ENCODE results near the gene USP30.
"Not testable (repeated sequence)": the region's sequence is repeated elsewhere in the genome, so short reads cannot be mapped to it uniquely, and the experiment has no call there.

The USP30 gene

DNA sequence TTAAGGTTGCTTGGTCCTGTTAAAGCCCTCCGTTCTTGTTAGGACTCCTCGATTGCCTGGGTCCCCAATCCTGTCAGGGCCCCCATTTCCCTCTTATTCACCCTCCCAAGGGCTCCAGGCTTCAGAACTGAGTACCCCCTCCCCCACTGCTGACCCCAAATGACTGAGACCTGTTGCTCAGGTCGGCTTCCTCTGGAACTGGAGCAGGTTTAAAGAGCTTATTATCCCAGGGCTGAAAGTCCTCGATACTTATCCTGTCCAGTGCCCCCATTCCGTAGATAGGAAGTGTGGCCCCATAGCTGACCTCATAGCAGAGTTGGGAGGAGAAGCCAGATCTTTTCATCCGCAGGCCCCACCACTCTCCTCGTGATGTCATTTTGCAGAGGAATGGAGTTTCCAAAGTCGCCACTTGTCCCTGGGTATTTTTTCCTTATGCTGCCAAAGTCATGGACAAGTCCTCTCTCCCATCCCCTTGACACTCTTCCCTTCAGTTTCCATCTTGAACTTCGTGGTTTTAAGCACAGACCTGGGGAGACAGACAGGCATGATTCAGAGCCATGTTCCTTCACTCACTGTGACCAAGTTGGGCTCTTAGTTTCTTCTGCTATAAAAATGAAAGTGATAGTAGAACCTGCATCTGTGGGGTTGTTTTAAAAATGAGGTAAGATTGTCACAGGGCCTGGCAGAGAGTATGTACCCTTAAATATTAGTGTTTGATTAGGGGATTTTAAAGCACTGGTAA is 1.2 kb downstream of the USP30 start:
- no peak for DNase-seq

DNA sequence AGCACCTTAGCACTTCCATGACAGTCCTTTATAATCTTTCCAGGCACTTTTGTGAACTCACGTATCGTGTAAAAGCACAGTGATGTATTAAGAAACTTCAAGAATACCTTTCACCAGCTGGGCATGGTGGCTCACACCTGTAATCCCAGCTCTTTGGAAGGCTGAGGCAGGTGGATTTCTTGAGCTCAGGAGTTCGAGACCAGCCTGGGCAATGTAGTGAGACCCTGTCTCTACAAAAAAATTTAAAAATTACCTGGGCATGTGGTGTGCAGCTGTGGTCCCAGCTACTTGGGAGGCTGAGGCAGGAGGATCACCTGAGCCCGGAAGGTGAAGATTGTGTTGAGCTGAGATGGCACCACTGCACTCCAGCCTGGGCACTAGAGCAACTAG is 1.7 kb downstream of the USP30 start:
- DNase-seq: not testable (repeated sequence)

DNA sequence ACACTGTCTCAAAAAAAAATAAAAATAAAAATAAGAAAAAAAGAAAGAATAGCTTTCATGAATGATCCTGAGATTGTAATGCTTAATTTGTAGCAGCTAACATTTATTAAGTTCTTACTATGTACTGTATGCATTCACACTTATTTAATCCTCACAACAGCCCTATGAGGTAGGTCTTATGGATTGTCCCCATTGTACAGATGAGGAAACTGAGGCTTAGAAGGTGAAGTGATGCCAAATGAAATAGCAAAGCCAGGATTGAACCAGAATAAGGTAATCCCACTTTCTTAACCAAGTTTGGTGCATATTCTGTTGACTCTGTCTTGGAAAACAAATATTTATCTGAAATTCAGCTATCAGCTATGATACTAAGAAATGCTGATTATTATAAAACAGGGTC is 2.1 kb downstream of the USP30 start:
- DNase-seq: no peak

DNA sequence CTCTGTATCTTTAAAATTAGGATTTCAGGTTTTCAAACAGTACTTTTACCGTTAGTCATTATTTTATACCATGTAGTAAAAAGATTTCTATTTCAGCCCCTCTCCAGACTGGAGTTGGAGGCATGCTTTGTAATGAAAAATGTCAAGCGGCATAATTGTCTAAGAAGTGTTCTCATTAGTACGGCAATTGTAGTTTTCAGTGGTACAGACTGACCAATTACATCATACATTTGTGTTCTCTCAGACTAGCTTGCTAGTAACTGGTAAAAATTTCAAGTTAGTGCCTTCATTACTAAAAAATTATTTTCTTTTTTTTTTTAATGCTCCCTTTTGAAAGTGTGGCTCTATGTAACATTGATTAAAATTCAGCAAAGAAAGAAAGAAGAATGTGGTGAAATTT is 4.5 kb downstream of the USP30 start:
- no peak for DNase-seq

DNA sequence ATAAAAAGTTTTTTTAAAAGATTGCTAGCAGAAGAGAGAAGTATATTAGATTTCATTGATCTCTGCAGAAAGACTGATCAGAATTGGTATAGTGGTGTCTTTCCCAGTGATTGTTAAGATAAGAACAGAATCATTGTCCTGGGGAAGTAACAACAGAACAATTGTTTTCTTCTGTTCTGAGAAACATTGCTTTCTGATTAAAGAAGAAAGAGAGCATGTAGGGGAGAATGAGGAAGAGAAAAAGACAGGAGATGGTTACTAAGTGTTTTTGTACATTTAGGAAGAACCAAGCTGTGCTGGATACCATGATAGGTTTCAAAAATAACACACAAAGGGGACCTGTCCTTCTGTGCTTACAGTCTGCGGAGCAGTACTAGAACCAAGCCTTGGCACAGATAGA is 5.0 kb downstream of the USP30 start:
- DNase-seq: no peak

DNA sequence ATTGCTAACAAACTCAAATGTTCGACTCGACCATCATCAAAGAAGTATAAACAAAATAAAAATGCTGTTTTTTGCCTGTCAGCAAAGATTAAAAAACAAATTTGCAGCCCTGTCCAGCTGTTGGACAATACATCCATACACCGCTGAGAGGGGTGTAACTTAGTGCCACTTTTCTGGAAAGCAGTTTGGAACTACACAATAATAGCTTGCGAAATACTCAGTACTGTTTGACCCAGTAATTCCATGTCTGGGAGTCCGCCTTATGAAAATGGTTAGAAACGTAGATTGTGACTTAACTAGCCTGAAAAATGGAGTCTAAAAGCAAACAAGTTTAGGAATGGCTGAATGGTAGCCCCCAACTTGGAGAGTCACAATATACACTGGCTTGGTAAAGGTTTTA is 6.4 kb downstream of the USP30 start:
- DNase-seq: no peak

DNA sequence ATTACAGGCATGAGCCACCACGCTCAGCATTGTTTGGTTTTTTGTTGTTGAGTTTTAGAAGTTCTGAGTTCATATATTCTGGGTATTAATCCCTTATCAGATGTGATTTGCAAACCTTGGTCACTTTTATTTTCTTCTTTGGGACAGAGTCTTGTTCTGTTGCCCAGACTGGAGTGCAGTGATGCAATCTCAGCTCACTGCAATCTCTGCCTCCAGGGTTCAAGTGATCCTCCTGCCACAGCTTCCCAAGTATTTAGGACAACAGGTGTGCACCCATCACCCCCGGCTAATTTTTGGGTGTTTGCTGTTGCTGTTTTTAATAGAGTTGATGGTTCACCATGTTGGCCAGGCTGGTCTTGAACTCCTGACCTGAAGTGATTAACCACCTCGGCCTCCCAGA is 11.8 kb downstream of the USP30 start:
- no peak for DNase-seq

DNA sequence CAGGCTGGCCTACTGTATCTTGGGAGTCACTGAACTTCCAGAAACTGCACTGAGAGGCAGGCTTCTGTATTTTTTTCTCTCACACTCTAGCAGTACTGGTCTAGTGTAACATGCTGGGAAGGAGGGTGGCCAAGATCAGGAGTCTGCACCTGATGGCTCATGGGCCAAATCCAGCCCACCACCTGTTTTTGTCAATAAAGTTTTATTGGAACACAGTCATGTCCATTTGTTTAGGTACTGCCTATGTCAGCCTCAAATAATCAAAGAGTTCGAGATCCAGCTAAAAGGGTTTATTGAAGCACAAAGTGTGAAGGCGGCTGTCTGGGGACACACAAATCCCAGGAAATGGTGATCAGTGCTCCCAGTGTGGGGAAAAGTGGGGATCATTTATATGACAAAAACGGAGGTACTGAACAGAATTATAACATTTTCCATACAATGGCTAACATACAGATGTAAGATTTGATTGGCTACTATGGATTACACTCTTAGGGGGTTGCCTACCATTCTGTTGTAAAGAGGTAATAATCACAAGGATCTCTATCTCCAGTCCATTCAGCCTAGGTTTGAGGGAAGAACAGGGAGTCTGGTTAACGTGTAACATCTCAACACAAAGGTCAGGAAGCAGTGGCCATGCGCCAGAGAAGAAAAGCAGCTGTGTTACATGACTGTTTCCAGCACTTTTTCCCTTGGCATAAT is 12.9 kb downstream of the USP30 start:
- no peak for DNase-seq

DNA sequence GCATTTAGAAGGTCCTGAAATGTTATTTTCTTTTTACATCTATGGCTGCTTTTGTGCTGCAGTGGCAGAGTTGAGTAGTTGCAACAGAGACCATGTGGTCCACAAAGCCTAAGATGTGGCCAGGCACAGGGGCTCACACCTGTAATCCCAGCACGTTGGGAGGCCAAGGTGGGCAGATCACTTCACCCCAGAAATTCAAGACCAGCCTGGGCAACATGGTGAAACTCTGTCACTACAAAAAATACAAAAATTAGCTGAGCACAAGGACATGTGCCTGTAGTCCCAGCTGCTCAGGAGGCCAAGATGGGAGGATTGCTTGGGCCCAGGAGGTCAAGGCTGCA is 13.4 kb downstream of the USP30 start:
- no peak for DNase-seq

DNA sequence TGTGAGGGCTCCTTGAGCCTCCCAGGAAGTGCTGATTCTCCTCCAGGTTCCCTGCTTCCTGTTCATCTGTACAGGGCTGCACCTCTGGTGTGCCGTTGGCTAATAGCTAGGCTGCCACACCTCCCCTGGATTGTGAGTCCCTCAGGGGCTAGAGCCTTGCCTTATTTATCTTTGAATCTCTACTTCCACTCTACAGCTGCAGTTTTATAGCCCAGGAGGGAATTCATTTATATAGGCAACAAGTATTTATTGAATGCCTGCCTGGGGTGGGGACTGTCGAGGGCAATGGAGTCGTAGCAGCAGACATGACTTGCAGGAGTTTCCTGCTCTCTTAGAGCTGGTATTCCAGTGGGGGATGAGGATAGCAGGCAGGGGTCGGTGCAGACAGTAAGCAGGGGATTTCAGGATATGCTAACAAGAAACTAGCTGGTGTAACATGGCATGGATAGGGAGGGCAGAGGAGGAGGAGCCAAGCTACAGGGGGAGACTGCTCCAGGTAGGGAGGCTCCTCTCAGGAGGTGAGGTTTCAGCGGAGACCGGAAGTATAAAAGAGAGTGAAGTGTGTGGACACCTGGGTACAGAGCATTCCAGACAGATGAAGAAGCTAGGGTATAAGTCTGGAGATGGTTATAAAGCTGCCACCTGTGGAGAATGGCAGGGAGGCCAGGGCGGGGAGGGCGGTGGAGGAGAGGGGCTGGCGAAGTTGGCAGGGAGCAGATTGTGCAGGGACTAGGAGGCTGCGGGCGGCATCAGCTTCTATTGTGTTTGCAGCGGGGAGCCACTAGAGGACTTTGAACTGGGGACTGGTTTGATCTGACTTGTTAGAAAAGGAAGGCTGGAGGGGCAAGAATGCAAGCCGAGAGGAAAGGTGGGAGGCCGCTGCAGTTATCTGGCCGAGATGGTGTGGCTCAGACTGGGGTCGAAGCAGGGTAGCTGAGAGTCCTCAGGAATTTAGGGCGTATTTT is 17.2 kb downstream of the USP30 start:
- no peak for DNase-seq

DNA sequence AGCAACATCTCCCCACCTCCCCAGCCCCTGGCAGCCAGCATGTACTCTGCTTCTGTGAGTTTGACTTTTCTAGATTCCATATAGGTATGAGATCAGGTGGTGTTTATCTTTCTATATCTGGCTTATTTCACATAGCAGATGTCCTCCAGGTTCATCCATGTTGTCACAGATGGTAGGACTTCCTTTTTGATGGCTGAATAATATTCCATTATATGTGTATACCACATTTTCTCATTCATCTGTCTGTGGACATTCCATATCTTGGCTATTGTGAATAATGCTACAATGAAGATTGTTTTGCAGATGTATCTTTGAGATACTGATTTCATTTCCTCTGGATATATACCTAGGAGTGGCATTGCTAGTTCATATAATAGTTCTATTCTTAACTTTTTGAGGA is 22.5 kb downstream of the USP30 start:
- no peak for DNase-seq

DNA sequence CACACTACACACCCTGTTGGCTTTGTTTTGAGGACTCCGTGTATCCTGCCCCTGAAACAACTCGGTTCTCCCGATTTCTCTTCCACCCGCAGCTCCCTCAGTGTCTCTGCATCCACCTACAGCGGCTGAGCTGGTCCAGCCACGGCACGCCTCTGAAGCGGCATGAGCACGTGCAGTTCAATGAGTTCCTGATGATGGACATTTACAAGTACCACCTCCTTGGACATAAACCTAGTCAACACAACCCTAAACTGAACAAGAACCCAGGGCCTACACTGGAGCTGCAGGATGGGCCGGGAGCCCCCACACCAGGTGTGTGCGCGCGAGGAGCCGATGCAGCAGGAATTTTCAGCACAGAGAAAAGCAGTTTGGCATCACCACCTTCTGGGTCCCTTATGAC is 30.4 kb downstream of the USP30 start:
- no peak for DNase-seq

DNA sequence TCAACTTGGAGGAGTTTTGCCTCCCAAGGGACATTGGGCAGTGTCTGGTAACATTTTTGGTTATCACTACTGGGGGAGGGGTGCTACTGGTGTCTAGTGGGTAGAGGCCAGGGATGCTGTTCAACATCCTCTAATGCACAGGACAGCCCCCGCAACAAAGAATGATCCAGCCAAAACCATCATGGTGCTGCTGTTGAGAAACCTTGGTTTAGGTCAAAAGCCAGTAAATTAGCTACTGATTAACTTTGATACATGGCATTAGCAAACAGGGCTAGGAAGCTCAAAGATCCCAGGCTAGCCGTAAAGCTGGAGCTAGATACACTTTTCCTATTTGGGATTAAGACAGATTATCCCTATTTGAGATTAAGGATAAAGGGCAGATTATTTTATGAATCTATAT is 32.0 kb downstream of the USP30 start:
- DNase-seq: no peak

DNA sequence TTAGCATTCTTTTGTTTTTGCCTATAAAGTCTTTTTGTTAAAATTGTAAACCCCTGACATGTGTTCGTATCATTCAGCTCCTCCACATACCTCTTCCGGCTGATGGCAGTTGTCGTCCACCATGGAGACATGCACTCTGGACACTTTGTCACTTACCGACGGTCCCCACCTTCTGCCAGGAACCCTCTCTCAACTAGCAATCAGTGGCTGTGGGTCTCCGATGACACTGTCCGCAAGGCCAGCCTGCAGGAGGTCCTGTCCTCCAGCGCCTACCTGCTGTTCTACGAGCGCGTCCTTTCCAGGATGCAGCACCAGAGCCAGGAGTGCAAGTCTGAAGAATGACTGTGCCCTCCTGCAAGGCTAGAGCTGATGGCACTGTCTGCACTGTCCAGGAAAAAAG is 33.2 kb downstream of the USP30 start:
- no peak for DNase-seq

DNA sequence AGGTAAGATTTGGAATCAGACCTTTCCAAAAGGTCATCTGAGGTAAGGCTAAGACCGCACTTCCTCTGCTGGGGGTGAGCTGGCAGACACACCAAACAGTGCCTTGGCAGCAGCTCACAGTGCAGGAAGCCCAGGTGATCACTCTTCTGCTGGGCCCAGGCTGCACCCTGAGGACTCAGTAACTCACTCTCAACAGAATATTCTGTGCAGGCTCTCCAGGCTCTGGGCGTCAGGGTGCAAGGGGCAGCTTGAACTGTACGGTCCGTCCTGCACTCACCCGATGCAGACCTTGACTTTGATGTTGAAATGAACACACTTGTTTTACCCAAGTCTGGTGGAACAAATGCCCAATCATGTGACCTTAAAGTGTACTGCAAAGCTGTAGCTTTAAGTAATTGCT is 34.9 kb downstream of the USP30 start:
- no peak for DNase-seq

DNA sequence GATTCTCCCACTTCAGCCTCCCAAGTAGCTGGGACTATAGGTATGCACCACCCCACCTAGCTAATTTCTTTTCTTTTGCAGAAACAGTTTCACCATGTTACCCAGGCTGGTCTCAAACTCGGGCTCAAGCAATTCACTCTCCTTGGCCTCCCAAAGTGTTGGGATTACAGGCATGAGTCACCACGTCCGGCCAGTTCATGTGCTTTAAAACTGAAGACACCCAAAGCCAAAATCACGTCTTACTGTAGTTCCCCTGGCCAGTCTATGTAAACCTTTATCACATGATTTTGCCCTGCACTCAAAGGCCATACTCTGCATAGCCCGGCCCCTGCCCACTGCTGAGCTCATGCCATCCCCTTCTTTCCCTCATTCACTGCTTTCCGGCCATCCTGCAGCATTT is 36.4 kb downstream of the USP30 start:
- DNase-seq: no peak

DNA sequence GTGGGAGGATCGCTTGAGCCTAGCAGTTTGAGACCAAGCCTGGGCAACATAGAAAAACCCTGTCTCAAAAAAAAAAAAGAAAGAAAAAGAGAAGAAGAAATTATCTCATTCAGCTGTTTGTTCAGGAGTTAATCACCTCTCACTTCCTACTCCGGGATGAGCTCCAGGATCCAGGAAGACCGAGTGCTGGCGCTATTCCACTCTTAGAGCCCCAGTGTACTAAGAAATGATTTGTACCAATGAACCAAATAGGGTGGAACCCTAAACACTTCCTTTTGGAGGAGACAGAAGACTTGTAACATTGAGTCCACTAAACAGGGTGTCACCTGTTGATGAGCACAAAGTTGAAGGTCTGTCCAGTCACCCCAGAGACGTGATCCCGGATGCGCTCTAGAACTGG is 37.3 kb downstream of the USP30 start:
- DNase-seq: no peak

DNA sequence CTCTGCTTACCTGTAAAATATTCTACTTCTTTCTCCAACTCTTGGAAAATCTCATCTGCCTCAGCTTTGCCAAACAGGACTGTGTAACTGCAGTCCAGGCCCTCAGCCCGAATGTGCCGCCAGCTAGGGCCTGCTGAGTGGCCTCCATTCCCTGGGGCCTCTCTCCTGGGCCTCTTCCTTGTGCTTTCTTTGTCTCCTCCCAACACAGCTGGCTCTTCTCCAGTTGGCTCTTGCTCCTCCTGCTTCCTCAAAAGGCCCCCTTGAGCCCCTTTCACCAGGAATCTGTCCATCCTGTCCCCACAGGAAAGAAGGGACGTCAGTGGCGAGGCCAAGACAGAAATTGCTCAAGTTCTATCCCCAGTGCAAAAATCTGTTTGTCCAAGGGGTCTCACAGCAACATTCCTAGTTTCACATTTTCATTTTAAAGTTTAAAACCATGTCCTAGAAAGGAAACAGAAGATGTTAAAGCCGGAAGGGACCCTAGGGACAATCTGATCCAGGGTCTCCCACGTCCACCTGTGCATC is 40.2 kb downstream of the USP30 start:
- DNase-seq: no peak

DNA sequence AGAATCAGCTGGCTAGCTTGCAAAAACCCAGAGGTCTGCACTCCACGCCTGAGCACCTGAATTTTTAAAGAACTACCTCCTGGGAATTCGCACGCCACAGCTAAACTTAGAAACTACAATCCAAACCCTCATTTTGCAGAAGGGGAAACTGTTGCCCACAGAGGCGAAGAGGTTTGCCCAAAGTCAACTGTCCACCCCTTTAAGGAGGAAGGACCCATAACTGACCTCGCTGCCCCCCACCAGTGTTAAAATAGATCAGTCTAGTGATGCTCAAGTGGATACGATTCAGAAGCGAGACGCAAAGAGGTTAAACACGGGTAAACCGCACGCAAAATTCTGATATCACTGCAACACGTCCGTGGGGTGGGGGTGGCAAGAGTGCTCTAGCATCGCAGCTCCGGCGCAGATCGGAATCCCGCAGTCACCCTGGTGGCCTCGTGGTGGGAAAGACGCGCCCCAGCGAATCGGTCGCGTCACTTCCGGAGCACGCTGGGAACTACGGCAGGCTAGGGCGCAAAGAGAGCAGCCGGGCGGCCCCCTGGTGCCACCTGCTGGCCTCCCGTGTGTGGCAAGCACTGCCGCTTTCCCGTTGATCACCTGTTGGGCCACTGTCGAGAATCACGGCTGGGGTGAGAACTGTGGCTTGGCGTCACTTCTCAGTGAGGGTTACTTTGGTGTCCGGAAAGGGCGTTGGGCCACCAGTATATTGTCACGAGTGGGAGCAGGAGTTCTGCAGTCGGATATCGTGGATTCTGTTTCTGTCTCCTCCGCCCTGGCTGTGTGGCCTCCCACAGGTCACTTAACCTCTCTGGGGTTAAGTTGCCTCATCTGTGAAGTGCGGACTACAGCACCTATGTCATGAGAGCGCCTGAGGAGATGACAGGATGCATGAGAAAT is 40.9 kb downstream of the USP30 start, which contains the start of gene ALKBH2:
ALKBH2 (minus strand) TSS at position 451 of the 897 bp plus-strand sequence. CDS start 686 bp downstream, outside the sequence.
- peak; percentile 43 for DNase-seq

DNA sequence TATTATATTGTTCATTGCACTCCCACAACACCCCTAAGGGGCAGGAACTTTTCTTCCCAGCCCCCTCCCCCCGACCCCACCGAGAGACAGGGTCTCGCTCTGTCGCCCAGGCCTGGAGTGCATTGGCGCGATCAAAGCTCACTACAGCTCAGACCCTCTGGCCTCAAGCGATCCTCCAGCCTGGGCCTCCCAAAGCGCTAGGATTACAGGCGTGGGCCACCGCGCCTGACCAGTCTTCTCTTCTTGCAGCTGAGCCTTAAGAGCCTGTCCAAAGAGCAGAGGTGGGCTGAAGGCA is 44.7 kb downstream of the USP30 start:
- no peak for DNase-seq

DNA sequence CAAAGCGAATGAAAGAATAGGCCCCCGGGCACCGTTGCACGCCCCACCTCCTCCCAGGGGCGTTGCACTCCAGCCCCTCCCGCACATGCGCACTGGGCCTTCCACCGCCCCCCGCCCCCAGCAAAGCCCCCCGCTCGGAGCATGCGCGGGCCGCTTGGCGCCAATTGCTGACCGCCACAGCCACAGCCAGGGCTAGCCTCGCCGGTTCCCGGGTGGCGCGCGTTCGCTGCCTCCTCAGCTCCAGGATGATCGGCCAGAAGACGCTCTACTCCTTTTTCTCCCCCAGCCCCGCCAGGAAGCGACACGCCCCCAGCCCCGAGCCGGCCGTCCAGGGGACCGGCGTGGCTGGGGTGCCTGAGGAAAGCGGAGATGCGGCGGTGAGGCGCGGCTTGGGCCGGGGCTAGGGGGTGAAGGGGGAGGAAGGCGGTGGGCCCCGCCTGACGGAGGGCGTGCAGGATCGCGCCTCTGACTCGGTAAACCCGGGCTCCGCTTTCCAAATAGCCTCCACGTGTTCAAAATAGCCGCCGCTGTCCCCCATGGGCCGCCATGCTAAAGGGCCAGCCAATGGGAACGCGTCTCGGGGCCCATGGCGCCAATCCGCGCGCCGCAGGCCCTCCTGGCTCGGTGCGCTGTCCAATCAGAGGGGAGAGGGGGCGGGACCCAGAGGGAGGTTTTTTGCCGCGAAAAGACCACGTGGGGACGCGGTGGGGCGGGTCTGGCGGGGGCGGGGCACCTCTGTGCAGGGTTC is 45.2 kb downstream of the USP30 start, which contains the start of gene UNG:
UNG (plus strand) TSS at position 163 of the 748 bp plus-strand sequence; CDS start at position 246, 83 bp downstream.
- DNase-seq: peak; percentile 32

DNA sequence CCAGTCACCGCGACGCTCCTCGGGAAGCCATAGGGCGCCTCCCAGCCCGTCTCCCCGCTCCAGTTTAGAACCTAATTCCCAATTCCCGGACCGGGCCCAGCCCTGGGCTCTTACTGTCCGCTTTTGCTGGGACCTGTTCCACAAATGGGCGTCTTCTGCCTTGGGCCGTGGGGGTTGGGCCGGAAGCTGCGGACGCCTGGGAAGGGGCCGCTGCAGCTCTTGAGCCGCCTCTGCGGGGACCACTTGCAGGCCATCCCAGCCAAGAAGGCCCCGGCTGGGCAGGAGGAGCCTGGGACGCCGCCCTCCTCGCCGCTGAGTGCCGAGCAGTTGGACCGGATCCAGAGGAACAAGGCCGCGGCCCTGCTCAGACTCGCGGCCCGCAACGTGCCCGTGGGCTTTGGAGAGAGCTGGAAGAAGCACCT is 45.8 kb downstream of the USP30 start:
- DNase-seq: no peak
